Loucy (cell line): ENCODE measurements around the gene SLC5A11.
"Not testable (repeated sequence)": the region's sequence is repeated elsewhere in the genome, so short reads cannot be mapped to it uniquely, and the experiment has no call there.

Experiments used
- H2AFZ ChIP-seq: fragments of 200-600 bp; sonication (generic); 2 replicates; pipeline ENCODE4 v1.6.0; 2016; ENCODE audit warnings: antibody characterized with exemption, mild to moderate bottlenecking, low read length, moderate library complexity
- H3F3A ChIP-seq: fragments of 200-600 bp; 2 replicates; pipeline ENCODE4 v1.6.0; 2016; ENCODE audit warnings: antibody characterized with exemption, low read depth, mild to moderate bottlenecking
- H3K27me3 ChIP-seq: fragments of 200-600 bp; sonication (generic); 2 replicates; pipeline ENCODE4 v1.6.1; 2014; ENCODE audit warnings: low read length, mild to moderate bottlenecking; ENCODE audit not compliant: insufficient read depth, poor library complexity, severe bottlenecking
- H3K36me3 ChIP-seq: fragments of 200-600 bp; sonication (generic); 2 replicates; pipeline ENCODE4 v1.6.1; 2016; ENCODE audit warnings: low read length; ENCODE audit not compliant: insufficient read depth
- H3K4me1 ChIP-seq: fragments of 200-600 bp; sonication (generic); 2 replicates; pipeline ENCODE4 v1.5.1; 2014; ENCODE audit warnings: low read length, mild to moderate bottlenecking; ENCODE audit not compliant: insufficient read depth, poor library complexity, severe bottlenecking
- H3K4me2 ChIP-seq: fragments of 200-600 bp; sonication (generic); 2 replicates; pipeline ENCODE4 v1.6.0; 2014; ENCODE audit warnings: antibody characterized with exemption, low read length, low read depth, mild to moderate bottlenecking; ENCODE audit not compliant: poor library complexity, severe bottlenecking
- H3K4me3 ChIP-seq: fragments of 200-600 bp; sonication (generic); 2 replicates; pipeline ENCODE4 v1.5.1; 2014; ENCODE audit warnings: low read length, mild to moderate bottlenecking, mixed read lengths; ENCODE audit not compliant: poor library complexity, severe bottlenecking
- H3K79me2 ChIP-seq: fragments of 200-600 bp; sonication (generic); 2 replicates; pipeline ENCODE4 v1.6.1; 2014; ENCODE audit warnings: low read length; ENCODE audit not compliant: insufficient read depth
- H3K9ac ChIP-seq: fragments of 200-600 bp; sonication (generic); 2 replicates; pipeline ENCODE4 v1.6.0; 2014; ENCODE audit warnings: mild to moderate bottlenecking, low read depth, low read length, moderate library complexity; ENCODE audit not compliant: poor library complexity, severe bottlenecking
- H3K9me2 ChIP-seq: fragments of 200-600 bp; sonication (generic); replicated peaks from 2 replicates; pipeline ENCODE4 v1.6.1; 2016; ENCODE audit warnings: low read depth, low read length, mixed read lengths
- H3K9me3 ChIP-seq: fragments of 200-600 bp; sonication (generic); 2 replicates; pipeline ENCODE4 v1.6.1; 2014; ENCODE audit warnings: mild to moderate bottlenecking, antibody characterized with exemption, low read length, low read depth; ENCODE audit not compliant: insufficient read depth
- H4K20me1 ChIP-seq: fragments of 200-600 bp; sonication (generic); 2 replicates; pipeline ENCODE4 v1.6.0; 2014; ENCODE audit warnings: antibody characterized with exemption, low read length, mild to moderate bottlenecking; ENCODE audit not compliant: insufficient read depth, poor library complexity, severe bottlenecking
- EZH2phosphoT487 ChIP-seq: fragments of 200-600 bp; IDR thresholded peaks from 2 replicates; pipeline ENCODE4 v1.6.1; 2018; ENCODE audit warnings: antibody characterized with exemption, mild to moderate bottlenecking, moderate library complexity, borderline replicate concordance
- TF ChIP-seq, protein P1 (sequence below): fragments of 200-600 bp; sonication (generic); conservative IDR thresholded peaks from 2 replicates; pipeline ENCODE4 v1.5.1; 2014; ENCODE audit warnings: mild to moderate bottlenecking, antibody characterized with exemption, low read length

SLC5A11 gene

DNA sequence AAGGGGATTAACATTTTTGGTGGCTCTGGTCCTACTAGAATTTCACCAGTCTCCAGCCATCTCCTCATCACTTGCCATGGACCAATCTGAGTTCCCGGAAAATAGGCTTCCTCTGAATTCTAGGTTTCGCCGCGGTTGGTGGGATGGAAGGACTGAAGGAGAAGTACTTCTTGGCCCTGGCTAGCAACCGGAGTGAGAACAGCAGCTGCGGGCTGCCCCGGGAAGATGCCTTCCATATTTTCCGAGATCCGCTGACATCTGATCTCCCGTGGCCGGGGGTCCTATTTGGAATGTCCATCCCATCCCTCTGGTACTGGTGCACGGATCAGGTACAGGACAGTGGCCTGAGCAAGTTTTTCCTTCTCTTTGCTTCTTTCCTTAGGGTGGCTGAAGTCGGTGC is 45.0 kb downstream of the SLC5A11 start:
- no peaks in the 10 kb centered on the region for H3F3A ChIP-seq
- no peak overlapping the region for H3K4me2 ChIP-seq
- H3K9me2 ChIP-seq: no peaks in the 10 kb centered on the region
- no peak overlapping the region for H3K9ac ChIP-seq
- H3K27me3 ChIP-seq: no peaks in the 10 kb centered on the region
- no peaks in the 10 kb centered on the region for H3K4me1 ChIP-seq
- TF ChIP-seq, protein P1, sequence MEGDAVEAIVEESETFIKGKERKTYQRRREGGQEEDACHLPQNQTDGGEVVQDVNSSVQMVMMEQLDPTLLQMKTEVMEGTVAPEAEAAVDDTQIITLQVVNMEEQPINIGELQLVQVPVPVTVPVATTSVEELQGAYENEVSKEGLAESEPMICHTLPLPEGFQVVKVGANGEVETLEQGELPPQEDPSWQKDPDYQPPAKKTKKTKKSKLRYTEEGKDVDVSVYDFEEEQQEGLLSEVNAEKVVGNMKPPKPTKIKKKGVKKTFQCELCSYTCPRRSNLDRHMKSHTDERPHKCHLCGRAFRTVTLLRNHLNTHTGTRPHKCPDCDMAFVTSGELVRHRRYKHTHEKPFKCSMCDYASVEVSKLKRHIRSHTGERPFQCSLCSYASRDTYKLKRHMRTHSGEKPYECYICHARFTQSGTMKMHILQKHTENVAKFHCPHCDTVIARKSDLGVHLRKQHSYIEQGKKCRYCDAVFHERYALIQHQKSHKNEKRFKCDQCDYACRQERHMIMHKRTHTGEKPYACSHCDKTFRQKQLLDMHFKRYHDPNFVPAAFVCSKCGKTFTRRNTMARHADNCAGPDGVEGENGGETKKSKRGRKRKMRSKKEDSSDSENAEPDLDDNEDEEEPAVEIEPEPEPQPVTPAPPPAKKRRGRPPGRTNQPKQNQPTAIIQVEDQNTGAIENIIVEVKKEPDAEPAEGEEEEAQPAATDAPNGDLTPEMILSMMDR: no peak
- no peak for TF ChIP-seq EZH2phosphoT487
- no peak overlapping the region for H2AFZ ChIP-seq
- no peaks in the 10 kb centered on the region for H3K79me2 ChIP-seq
- H3K9me3 ChIP-seq: no peaks in the 10 kb centered on the region
- no peaks in the 10 kb centered on the region for H4K20me1 ChIP-seq
- no peaks in the 10 kb centered on the region for H3K36me3 ChIP-seq
- no peak overlapping the region for H3K4me3 ChIP-seq

DNA sequence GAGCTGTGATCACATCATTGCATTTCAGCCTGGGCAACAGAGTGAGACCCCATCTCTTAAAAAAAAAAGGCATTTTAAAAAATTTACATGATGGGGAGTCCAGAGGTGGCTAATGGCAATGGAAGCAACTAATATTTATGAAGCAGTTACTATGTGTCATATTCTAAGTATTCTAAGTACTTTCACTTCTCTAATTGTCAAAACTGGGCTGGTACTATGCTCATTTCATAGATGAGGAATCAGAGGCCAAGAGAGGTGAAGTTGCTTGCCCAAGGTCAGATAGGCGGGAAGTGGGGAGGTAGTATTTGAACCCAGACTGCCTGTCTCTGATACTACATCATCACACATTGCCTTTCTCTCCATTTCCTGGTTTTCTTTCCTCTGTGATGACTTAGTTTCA is 50.7 kb downstream of the SLC5A11 start:
- no peaks in the 10 kb centered on the region for H3K27me3 ChIP-seq
- H3K9me3 ChIP-seq: no peaks in the 10 kb centered on the region
- no peak overlapping the region for H2AFZ ChIP-seq
- no peaks in the 10 kb centered on the region for H3K36me3 ChIP-seq
- TF ChIP-seq EZH2phosphoT487: no peak
- H3K9me2 ChIP-seq: no peaks in the 10 kb centered on the region
- no peaks in the 10 kb centered on the region for H3F3A ChIP-seq
- no peak overlapping the region for H3K4me2 ChIP-seq
- no peak overlapping the region for H3K9ac ChIP-seq
- H3K79me2 ChIP-seq: no peaks in the 10 kb centered on the region
- no peak overlapping the region for H3K4me3 ChIP-seq
- H4K20me1 ChIP-seq: no peaks in the 10 kb centered on the region
- no peaks in the 10 kb centered on the region for H3K4me1 ChIP-seq

DNA sequence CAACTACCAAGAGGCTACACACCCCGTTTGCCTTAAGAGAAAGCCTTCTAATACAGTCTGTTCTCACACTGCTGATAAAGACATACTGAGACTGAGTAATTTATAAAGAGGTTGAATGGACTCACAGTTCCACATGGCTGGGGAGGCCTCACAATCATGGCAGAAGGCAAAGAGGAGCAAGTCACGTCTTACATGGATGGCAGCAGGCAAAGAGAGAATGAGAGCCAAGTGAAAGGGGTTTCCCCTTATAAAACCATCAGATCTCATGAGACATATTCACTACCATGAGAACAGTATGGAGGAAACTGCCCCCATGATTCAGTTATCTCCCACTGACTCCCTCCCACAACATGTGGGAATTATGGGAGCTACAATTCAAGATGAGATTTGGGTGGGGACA is 51.8 kb downstream of the SLC5A11 start:
- not testable (repeated sequence) for H3K9ac ChIP-seq, H3K79me2 ChIP-seq, H4K20me1 ChIP-seq, H3K27me3 ChIP-seq, H3K9me2 ChIP-seq, H3K9me3 ChIP-seq, H3F3A ChIP-seq, H3K4me2 ChIP-seq, H3K4me1 ChIP-seq, H2AFZ ChIP-seq, H3K4me3 ChIP-seq, H3K36me3 ChIP-seq

DNA sequence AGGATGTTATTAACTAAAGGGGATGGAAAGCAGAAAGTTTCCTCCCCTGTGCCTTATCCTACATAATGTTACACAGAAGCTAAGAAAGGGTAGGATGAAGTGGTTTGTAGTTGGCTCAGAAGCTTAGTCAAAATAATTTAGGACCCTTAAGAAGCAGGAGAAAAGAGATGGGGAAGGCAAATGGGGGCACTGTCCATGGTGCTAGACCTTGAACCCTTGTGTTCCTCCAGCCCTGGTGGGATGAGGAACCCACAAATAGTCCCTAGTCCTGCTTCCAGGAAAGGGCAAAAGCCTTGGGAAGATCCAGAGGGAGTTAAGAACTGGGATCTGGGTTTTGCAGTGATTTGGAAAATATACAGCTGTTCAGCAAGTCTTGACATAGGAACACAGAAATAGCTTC is 54.5 kb downstream of the SLC5A11 start:
- Histone ChIP-seq H3K9ac (no peak overlapping the region), H3K4me1 (no peaks in the 10 kb centered on the region), H3F3A (no peaks in the 10 kb centered on the region), H3K36me3 (no peaks in the 10 kb centered on the region), H3K4me2 (no peak overlapping the region), H3K79me2 (no peaks in the 10 kb centered on the region), H3K9me3 (no peaks in the 10 kb centered on the region), H4K20me1 (no peaks in the 10 kb centered on the region), H3K27me3 (no peaks in the 10 kb centered on the region), H3K9me2 (no peaks in the 10 kb centered on the region), H2AFZ (no peak overlapping the region), H3K4me3 (no peak overlapping the region)
- TF ChIP-seq EZH2phosphoT487: no peak
- TF ChIP-seq, protein P1: no peak
